IPS-NIHi7 (cell line): ENCODE data around the gene SMU1.
"Not testable (repeated sequence)": the region's sequence is repeated elsewhere in the genome, so short reads cannot be mapped to it uniquely, and the experiment has no call there.

Experiments used
- DNase-seq: peaks from one replicate; pipeline ENCODE4 v3.0.0; 2012; ENCODE audit warnings: mixed read lengths; ENCODE audit errors: extremely low spot score

The SMU1 gene

GRCh38 chr9:33105959-33106358 is 29.5 kb upstream of the SMU1 start:
- DNase-seq = no peak

GRCh38 chr9:33105504-33105903 is 29.0 kb upstream of the SMU1 start:
- DNase-seq = no peak

GRCh38 chr9:33104401-33104800 is 27.9 kb upstream of the SMU1 start:
- DNase-seq = no peak

DNA sequence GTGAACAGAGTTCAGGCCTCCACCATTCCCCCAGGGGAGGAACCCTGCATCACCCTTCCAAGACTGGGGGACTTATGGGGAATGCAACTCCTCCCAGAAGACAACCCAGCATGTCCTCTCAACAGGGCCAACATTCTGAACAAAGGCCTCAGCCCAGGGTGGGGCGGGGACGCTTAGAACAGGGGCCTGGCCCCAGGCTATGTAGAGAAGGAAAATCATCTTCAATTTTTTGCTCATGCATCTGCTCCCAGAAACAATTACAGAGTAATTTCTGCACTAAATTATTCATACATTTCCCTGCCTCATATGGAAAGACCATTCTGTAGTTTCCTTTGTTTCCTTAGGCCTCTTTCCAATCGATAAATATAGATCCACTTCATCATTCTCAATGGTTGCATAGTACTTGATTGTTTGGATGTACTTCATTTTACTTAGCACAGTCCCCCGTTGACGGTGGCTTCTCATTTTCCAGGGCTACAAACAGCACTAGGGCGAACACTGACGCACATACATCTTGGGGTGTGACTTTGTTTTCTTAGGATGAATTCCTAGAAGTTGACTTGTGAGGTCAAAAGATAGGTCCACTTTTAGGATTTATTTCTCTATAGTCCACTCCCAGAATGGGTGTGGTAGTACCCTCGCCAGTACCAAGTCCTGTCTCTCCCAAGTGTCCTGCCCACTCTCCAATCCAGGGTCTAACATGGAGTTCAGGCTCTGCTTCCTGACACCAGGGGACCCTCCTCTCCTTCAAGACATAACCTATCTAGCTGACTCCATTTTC is 27.2 kb upstream of the SMU1 start:
- no peak for DNase-seq

DNA sequence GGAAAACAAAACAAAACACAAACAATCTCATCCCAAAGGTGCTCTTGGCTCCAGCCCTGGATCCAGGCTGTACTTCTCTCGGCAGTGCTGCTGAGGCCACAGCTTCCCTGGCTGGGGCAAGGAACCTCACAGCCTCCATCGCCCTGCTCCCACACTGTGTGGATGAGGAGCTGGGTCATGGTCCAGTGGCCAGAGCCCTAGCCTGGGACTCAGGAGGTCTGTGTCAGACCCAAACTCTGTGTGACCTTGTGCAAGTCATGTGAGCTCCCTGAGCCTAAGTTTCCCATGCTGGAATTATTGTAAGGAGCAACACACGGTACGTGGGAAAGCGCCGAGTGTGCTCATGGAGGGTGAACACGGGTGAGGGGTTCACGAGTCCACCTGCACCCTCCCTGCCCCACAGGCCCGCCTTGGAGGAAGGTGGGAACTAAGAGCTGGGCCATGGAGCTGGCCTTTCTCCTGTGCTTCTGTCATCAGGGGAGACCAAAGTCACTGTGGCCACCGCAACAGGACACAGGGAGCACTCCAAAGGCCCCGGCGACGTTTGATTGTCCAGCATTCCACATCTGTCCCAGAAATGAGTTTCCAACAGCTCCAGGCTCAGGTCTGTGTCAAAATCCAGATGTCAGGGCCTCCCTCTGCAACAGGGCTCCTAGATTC is 26.2 kb upstream of the SMU1 start:
- no peak for DNase-seq

DNA sequence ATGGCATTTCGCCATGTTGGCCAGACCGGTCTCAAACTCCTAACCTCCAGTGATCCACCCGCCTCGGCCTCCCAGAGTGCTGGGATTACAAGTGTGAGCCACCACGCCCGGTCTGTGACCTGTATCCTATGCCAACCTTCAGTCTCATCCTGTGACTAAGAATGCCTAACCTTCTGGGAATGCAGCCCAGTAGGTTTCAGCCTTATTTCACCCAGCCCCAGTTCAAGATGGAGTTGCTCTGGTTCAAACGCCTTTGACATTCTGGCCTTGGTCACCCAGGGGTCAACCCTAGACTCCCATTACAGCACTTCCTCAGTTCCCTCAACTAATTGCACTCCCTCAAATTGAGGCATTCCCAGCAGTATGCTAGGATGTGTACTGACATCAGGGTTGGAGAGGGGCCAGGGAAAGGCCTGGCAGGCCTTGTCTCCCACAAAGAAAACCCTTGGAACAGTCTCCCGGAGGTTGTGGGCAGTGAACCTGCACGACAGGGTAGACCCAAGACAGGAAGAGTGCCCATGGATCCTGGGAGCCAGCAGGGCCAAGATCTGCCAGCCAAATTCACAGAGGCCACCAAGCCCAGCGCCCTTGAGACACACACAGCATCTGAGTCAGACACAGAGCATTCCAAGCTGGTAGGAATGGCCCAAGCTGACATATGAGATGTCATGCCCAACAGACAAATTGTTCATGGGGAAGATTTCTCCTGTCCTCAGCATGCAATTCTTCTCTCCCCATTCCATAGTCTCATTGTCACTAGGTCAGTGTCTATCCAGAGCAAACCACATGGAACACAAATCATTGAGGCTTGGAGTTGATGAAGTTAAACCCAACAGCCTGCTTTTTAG is 24.9 kb upstream of the SMU1 start:
- DNase-seq = no peak

DNA sequence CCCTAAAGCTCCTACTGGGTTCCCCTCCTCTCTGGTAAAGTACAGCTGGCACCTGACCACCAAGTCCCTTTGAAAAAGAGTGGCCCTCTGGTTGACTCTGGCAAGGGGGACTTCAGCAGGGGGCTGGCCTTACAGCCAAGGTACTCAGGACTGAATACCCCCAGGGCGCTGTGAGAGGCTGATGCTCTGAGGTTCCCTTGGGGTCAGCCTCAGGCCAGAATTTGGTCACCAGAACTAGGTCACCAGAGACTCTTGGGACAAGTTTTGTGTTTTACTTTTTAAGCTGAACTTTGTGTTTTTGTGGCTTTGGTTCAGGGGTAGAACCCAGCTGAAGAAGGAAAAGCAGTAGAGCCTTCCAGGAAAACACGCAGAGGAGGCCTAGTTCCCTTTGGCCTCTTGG is 23.3 kb upstream of the SMU1 start:
- no peak for DNase-seq

GRCh38 chr9:33097192-33097591 is 20.7 kb upstream of the SMU1 start:
- no peak for DNase-seq

- no peak for DNase-seq
Measured at GRCh38 chr9:33092634-33093033, 16.2 kb upstream of the SMU1 start.

DNA sequence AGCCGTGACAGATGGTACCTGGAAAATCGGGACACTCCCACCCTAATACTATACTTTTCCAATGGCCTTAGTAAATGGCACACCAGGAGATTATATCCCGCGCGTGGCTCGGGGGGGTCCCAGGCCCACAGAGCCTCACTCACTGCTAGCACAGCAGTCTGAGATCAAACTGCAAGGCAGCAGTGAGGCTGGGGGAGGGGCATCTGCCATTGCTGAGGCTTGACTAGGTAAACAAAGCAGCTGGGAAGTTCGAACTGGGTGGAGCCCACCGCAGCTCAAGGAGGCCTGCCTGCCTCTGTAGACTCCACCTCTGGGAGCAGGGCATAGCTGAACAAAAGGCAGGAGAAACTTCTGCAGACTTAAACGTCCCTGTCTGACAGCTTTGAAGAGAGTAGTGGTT is 9.2 kb upstream of the SMU1 start:
- not testable (repeated sequence) for DNase-seq

GRCh38 chr9:33082538-33083326 is 6.3 kb upstream of the SMU1 start:
- no peak for DNase-seq

DNA sequence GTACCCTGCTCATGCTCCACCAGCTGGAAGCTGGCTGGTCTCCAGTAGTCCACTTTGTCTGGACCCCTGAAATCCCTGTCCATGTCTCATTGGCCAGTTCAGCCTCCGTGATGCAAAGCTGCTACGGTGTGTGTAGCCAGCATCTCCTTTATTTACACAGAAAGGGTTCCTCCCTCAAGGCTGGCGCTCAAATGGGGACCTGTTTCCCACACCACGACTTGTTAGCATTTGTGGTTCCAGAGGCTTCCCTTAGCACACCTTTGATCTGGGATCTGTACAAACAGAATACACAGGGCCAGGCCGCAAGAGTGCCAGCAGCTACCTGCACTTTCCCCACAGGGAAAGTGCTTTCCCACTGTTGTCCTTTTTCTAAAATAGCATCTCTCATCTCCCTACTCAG is 5.7 kb upstream of the SMU1 start:
- DNase-seq = no peak

DNA sequence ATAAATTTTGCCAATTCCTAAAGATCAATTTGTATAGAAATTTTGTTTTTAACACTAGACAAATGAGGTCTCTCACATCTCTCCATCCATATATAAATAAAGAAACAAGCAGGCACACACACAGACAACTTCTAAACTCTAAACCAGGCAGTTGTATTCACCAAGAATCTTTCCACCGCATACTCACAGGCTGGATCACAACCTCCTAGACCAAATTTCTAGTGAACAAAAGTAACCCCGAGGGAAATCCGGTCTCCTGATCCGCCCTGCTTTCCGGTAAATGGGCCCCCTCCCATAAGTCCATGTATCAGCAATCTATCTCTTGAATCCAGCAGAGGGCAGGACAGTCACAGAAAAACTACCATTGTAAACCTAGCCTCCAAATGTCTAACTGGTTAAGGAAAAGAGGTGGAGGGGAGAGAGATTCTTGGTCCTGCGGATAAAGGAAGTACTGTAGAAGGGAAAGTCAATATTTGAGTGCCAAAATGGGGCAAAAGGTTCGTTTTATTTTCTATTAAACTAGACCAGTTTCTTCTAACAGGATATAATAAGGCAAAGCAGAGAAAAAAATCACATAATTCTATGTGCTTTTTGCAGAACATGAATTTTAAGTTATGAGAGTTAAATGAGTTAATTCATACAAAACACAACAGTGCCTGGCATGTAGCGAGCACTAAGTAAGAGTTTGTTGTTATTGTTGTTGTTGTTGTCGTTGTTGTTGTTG is 4.8 kb upstream of the SMU1 start:
- DNase-seq = peak; percentile 85

DNA sequence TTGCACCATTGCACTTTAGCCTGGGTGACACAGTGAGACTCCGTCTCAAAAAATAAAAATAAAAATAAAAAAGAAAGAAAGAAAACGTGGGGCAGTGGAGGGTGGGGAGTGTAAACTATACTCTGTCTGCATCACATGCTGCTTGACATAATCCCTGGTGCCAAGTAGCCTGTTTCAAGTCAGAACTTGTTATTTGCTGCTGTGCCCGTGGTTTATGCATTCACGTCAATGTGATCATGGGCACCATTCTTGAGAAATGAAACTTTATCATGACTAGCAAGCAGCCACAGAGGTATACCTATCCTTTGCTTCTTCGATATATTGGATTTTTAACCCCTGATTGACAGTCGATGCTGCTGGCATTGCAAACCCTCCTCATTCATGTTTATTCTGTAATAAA is 4.1 kb upstream of the SMU1 start:
- DNase-seq = no peak

DNA sequence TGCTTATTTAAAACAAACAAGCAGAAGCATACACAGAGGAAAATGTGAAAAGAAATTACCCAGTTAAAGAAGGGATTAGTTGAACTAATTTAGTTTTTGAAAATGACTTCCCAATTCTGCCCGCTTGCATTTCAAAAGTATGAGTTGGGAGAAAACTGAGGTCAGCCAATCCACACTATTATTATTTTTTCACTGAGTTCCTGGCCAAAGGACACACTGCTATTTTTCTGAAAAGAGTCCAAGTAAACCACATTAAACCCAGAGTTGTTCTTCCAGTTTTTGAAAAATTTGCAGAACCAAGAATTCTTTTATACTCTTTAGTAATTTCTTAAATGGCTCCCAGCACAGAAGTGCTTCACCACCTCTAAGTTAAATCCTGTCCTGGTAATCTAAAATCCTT is 7.5 kb downstream of the SMU1 start:
- no peak for DNase-seq

DNA sequence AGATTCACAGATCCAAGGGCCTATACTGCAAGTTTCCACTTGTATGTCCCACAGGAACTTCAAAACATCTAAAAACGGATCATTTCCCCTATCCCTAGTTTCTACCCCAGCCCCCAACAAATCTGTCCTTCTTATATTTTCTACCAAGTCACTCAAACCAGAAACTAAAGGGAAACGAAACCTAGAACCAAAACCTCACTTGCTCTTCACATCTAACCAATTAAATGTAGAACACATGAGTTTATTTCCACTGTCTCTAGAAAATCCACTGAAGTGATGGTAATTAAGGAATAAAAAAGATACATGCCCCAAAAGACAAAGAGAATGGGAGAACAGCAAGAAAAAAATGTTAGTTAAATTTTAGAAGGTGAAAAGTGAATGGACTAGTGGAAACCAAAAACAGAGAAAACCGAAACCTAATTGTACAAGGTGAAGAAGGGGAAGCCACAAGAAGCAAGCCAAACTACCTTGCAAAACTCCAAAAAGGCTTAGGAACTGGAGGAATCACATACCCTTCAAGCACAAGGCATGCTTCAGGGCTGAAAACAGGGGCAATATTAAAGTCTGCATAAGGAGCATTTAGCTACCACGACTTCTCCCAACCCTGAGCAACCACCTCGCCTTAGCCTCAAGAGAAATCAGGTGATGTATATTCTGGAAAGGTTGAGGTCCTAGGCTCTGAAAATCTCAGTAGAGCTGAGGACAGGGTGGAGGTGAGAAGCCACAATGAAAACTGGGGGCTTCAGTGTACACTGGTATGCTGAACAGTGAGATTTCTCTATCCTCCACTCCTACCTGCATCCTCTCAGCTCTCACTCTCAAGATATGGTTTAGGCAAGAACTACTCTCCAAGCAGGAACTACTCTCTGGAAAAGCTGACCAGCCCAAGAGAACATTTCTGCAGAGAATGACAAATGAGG is 11.1 kb downstream of the SMU1 start:
- no peak for DNase-seq

DNA sequence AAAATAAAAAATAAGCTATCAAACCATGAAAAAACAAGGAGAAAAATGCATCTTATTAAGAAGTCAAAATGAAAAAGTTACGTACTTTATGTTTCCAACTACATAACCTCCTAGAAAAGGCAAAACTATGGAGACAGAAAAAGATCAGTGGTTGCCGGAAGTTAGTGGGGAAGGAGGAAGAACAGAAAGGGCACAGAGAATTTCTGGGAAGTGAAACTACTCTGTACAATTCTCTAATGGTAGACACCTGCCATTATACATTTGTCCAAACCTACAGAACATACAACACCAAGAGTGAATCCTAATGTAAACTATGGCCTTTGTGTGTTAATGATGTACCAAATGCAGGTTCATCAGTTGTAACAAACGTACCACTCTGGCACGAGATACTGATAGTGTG is 25.3 kb downstream of the SMU1 start:
- DNase-seq = no peak

GRCh38 chr9:33049680-33050361 is 26.7 kb downstream of the SMU1 start:
- no peak for DNase-seq

GRCh38 chr9:33048054-33048465 is 28.4 kb downstream of the SMU1 start:
- no peak for DNase-seq
